Mesendoderm (in vitro differentiated cells): ENCODE results near the gene RAB20.
"Not testable (repeated sequence)": the region's sequence is repeated elsewhere in the genome, so short reads cannot be mapped to it uniquely, and the experiment has no call there.

ENCODE experiments used
- DNase-seq: peaks from one replicate; pipeline ENCODE4 v3.0.0; 2013
- H2AK5ac ChIP-seq: 2 replicates; pipeline ENCODE4 v1.6.1; 2013; ENCODE audit warnings: low read length, inconsistent platforms
- H2BK120ac ChIP-seq: 2 replicates; pipeline ENCODE4 v1.6.1; 2013; ENCODE audit warnings: low read depth, mild to moderate bottlenecking, low read length, moderate library complexity, mixed read lengths
- H2BK15ac ChIP-seq: replicated peaks from 2 replicates; pipeline ENCODE4 v1.6.1; 2013; ENCODE audit warnings: low read depth, mild to moderate bottlenecking, moderate library complexity
- H2BK5ac ChIP-seq: 2 replicates; pipeline ENCODE4 v1.6.1; 2013; ENCODE audit warnings: low read length, inconsistent platforms
- H3K18ac ChIP-seq: 2 replicates; pipeline ENCODE4 v1.6.1; 2013; ENCODE audit warnings: mild to moderate bottlenecking, low read length, mixed read lengths
- H3K23ac ChIP-seq: one replicate; pipeline ENCODE4 v1.6.1; 2013; ENCODE audit warnings: low read length
- H3K27ac ChIP-seq: 2 replicates; pipeline ENCODE4 v1.5.1; 2013; ENCODE audit warnings: low read depth, mild to moderate bottlenecking, inconsistent platforms, low read length, moderate library complexity
- H3K27me3 ChIP-seq: 2 replicates; pipeline ENCODE4 v1.6.1; 2013; ENCODE audit warnings: low read length, control low read depth, mild to moderate bottlenecking, inconsistent platforms; ENCODE audit not compliant: insufficient read depth, poor library complexity
- H3K36me3 ChIP-seq: 2 replicates; pipeline ENCODE4 v1.6.1; 2013; ENCODE audit warnings: low read length, inconsistent platforms; ENCODE audit not compliant: control insufficient read depth, insufficient read depth
- H3K4ac ChIP-seq: one replicate; pipeline ENCODE4 v1.6.1; 2013; ENCODE audit warnings: low read depth, mild to moderate bottlenecking, low read length, moderate library complexity
- H3K4me1 ChIP-seq: 2 replicates; pipeline ENCODE4 v1.6.1; 2013; ENCODE audit warnings: low read depth, low read length, inconsistent platforms; ENCODE audit not compliant: control insufficient read depth
- H3K4me2 ChIP-seq: 2 replicates; pipeline ENCODE4 v1.6.1; 2013; ENCODE audit warnings: low read length
- H3K4me3 ChIP-seq: 2 replicates; pipeline ENCODE4 v1.5.1; 2013; ENCODE audit warnings: mild to moderate bottlenecking, low read length
- H3K56ac ChIP-seq: one replicate; pipeline ENCODE4 v1.6.1; 2013; ENCODE audit warnings: low read length
- H3K79me1 ChIP-seq: 2 replicates; pipeline ENCODE4 v1.6.1; 2013; ENCODE audit warnings: low read length, inconsistent platforms
- H3K79me2 ChIP-seq: 2 replicates; pipeline ENCODE4 v1.6.1; 2013; ENCODE audit warnings: mild to moderate bottlenecking, low read length; ENCODE audit not compliant: control insufficient read depth, insufficient read depth
- H3K9ac ChIP-seq: 2 replicates; pipeline ENCODE4 v1.6.1; 2013; ENCODE audit warnings: low read length, inconsistent platforms
- H4K5ac ChIP-seq: one replicate; pipeline ENCODE4 v1.6.1; 2013; ENCODE audit warnings: low read length
- H4K8ac ChIP-seq: one replicate; pipeline ENCODE4 v1.6.1; 2013; ENCODE audit warnings: low read depth, mild to moderate bottlenecking, control low read depth, low read length, moderate library complexity
- WGBS: extraction: QIAGEN DNeasy Blood & Tissue Kit; methylation state at CpG from one replicate; pipeline ENCODE4 v1.1.7; 2013; ENCODE audit warnings: low lambda C conversion rate, missing lambda C conversion rate; ENCODE audit not compliant: insufficient coverage; ENCODE audit errors: extremely low coverage; 5-methylcytosine and 5-hydroxymethylcytosine counted together

The RAB20 gene

DNA sequence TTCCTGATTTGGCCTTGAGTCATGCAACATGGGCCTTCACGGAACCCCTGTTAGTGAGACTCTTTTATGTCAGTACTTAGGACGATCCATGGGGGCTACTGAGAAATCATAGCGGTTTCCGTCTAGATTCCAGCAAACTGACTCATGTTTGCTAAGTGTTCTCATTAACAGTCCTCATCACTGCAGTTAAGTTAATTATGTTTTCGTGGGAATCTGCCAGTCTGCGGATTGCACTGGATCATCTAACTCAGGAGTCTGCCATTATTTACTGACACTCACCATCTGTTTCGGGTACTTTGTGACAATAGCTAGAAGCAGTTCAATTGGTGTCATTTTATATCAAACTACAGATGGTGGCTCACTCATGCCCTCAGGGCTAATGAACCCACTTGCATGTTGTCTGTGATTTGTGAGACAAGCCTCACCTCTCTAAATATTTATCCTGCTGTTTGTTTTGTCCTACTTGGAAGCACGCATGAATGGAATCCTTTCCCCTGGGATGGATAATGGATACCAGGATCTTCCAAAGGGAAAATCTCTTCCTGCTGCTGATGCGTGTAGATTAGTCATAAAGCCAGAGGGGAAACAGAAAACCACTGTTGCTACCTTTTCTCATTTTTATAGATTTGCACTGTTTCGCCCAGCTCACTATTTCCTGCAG, 61.8 kb downstream of the RAB20 start:
- Histone ChIP-seq H2AK5ac (no peak overlapping the region), H2BK5ac (no peak overlapping the region), H3K79me2 (no peaks in the 10 kb centered on the region), H3K4me3 (no peak overlapping the region), H3K36me3 (peaks cover 13% of the 10 kb centered on the region), H3K18ac (no peak overlapping the region), H4K5ac (no peak overlapping the region), H3K27me3 (no peaks in the 10 kb centered on the region), H3K79me1 (no peaks in the 10 kb centered on the region), H2BK120ac (no peak overlapping the region), H3K4me2 (no peak overlapping the region), H2BK15ac (no peak overlapping the region), H3K23ac (no peak overlapping the region), H3K27ac (no peak overlapping the region), H3K4me1 (no peaks in the 10 kb centered on the region), H3K56ac (no peak overlapping the region), H3K9ac (no peak overlapping the region), H4K8ac (no peak overlapping the region), H3K4ac (no peak overlapping the region)
- DNase-seq, result no peak
- WGBS, result no CpG with 5 or more reads among the region's 10 CpGs

DNA sequence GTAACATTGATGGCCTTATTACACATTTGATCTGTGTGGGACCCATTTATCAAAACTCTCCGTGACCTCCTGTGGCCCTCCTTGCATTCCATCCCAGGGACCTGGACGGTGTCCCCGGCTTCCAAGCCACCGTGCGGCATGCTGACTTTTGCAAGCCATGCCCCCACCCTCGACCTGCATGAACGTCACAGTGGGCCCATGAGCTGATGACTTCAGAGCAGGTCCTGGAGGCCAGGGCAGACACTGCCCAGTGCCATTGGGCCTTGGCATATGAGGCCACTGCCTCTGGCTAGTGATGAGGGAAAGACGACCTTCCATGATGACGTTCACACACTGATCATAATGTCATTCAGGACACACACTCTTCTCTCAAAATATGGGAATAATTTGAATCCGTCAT, 62.8 kb downstream of the RAB20 start:
- Histone ChIP-seq H3K9ac (no peak overlapping the region), H3K4me3 (no peak overlapping the region), H3K23ac (no peak overlapping the region), H3K36me3 (peaks cover 13% of the 10 kb centered on the region), H4K8ac (no peak overlapping the region), H3K4me2 (no peak overlapping the region), H3K79me2 (no peaks in the 10 kb centered on the region), H4K5ac (no peak overlapping the region), H3K79me1 (no peaks in the 10 kb centered on the region), H3K27me3 (no peaks in the 10 kb centered on the region), H3K4me1 (no peaks in the 10 kb centered on the region), H3K18ac (no peak overlapping the region), H2BK120ac (no peak overlapping the region), H2AK5ac (no peak overlapping the region), H3K56ac (no peak overlapping the region), H3K4ac (no peak overlapping the region), H3K27ac (no peak overlapping the region), H2BK5ac (no peak overlapping the region), H2BK15ac (no peak overlapping the region)
- WGBS, result no CpG with 5 or more reads among the region's 10 CpGs
- DNase-seq, result no peak

DNA sequence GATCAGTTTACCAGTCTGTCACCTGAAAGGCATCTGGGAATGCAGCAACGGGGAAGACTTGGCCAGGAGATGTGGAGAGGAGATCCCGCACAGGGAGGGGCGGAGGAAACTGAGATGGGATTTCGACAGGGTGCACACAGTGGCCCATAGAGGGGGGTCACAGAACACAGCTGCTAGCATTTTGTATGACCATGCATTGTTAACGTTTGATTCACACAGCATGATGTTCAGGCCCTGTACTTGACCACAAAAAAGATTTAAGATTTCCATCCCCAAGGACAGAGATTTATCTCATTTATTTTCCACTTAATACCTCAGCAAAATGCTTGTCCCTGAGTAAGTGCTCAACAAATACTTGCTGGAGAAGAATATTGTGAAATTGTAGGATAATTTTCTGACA, 63.2 kb downstream of the RAB20 start:
- H3K4me2 ChIP-seq, result no peak overlapping the region
- H3K36me3 ChIP-seq, result peaks cover 11% of the 10 kb centered on the region
- H2BK5ac ChIP-seq, result no peak overlapping the region
- H3K4ac ChIP-seq, result no peak overlapping the region
- no peak overlapping the region for H3K9ac ChIP-seq
- no peaks in the 10 kb centered on the region for H3K27me3 ChIP-seq
- no peak overlapping the region for H2BK120ac ChIP-seq
- H3K79me1 ChIP-seq, result no peaks in the 10 kb centered on the region
- no peak overlapping the region for H3K23ac ChIP-seq
- H3K4me3 ChIP-seq, result no peak overlapping the region
- H2AK5ac ChIP-seq, result no peak overlapping the region
- no peaks in the 10 kb centered on the region for H3K4me1 ChIP-seq
- no peak overlapping the region for H3K27ac ChIP-seq
- H3K18ac ChIP-seq, result no peak overlapping the region
- no peak for DNase-seq
- H3K56ac ChIP-seq, result no peak overlapping the region
- no peak overlapping the region for H2BK15ac ChIP-seq
- no peak overlapping the region for H4K8ac ChIP-seq
- WGBS, result no CpG with 5 or more reads among the region's 5 CpGs
- no peak overlapping the region for H4K5ac ChIP-seq
- no peaks in the 10 kb centered on the region for H3K79me2 ChIP-seq

DNA sequence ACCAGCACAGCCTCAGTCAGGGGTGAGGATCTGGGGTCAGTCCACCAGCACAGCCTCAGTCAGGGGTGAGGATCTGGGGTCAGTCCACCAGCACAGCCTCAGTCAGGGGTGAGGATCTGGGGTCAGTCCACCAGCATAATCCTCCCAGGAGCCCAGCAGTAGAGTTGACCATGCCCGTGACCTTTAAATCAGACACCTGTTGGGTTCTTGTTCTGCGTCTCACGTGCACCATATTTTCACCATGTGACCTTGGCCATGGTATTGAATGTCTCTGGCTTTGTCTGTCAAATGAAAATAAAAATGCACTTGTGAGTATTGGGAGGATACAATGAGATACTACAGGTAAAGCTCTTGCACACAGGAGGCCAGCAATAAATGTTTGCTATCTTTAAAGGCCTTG, 63.6 kb downstream of the RAB20 start:
- H3K79me1 ChIP-seq, H2BK5ac ChIP-seq, H3K79me2 ChIP-seq, H3K4me3 ChIP-seq, H2BK120ac ChIP-seq, H3K18ac ChIP-seq, H2BK15ac ChIP-seq, H4K8ac ChIP-seq, H3K4me2 ChIP-seq, H3K4ac ChIP-seq, H3K4me1 ChIP-seq, H4K5ac ChIP-seq, H3K23ac ChIP-seq, H3K27me3 ChIP-seq, H3K56ac ChIP-seq, DNase-seq, H2AK5ac ChIP-seq, H3K27ac ChIP-seq, H3K9ac ChIP-seq: not testable (repeated sequence)
- H3K36me3 ChIP-seq, result peaks cover 11% of the 10 kb centered on the region
- no CpG with 5 or more reads among the region's 3 CpGs for WGBS

DNA sequence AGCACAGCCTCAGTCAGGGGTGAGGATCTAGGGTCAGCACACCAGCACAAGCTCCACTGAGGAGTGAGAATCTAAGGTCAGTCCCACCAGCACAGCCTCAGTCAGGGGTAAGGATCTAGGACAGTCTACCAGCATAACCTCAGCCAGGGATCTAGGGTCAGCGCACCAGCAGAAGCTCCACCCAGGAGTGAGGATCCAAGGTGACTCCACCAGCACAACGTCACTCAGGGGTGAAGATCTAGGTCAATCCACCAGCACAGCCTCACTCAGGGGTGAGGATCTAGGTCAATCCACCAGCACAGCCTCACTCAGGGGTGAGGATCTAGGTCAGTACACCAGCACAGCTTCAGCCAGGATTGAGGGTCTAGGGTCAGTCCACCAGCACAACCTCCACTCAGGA, 64.5 kb downstream of the RAB20 start:
- H3K4me2 ChIP-seq, result no peak overlapping the region
- no peak overlapping the region for H3K4ac ChIP-seq
- no peak overlapping the region for H3K9ac ChIP-seq
- no peak overlapping the region for H3K27ac ChIP-seq
- no peaks in the 10 kb centered on the region for H3K4me1 ChIP-seq
- H2BK5ac ChIP-seq, result no peak overlapping the region
- H4K5ac ChIP-seq, result no peak overlapping the region
- peaks cover 11% of the 10 kb centered on the region for H3K36me3 ChIP-seq
- no peak overlapping the region for H3K4me3 ChIP-seq
- no peak overlapping the region for H2BK15ac ChIP-seq
- DNase-seq, result no peak
- no peak overlapping the region for H4K8ac ChIP-seq
- no peaks in the 10 kb centered on the region for H3K79me1 ChIP-seq
- no peaks in the 10 kb centered on the region for H3K27me3 ChIP-seq
- H3K23ac ChIP-seq, result no peak overlapping the region
- no peak overlapping the region for H2AK5ac ChIP-seq
- no peak overlapping the region for H3K56ac ChIP-seq
- no peak overlapping the region for H2BK120ac ChIP-seq
- WGBS, result no CpG with 5 or more reads among the region's 2 CpGs
- H3K79me2 ChIP-seq, result no peaks in the 10 kb centered on the region
- no peak overlapping the region for H3K18ac ChIP-seq

DNA sequence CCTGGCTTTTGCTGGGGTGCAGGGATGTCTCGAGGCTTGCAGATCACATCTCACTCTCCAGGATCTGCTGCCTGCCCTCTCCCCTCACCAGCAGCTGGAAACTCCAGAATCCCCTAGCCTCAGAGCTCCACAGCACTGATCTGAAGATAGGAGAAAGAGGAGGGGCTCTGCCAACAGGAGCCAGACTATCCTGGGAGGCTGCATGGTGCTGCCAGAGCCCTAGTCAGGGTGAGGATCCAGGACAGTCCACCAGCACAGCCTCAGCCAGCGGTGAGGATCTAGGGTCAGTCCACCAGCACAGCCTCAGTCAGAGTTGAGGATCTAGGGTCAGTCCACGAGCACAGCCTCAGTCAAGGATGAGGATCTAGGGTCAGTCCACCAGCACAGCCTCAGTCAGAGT, 65.2 kb downstream of the RAB20 start:
- Histone ChIP-seq H3K56ac (no peak overlapping the region), H2BK15ac (no peak overlapping the region), H3K4me1 (no peaks in the 10 kb centered on the region), H3K79me2 (no peaks in the 10 kb centered on the region), H2BK5ac (no peak overlapping the region), H2AK5ac (no peak overlapping the region), H3K9ac (no peak overlapping the region), H3K36me3 (peaks cover 11% of the 10 kb centered on the region), H3K27ac (no peak overlapping the region), H3K27me3 (no peaks in the 10 kb centered on the region), H3K18ac (no peak overlapping the region), H2BK120ac (no peak overlapping the region), H4K8ac (no peak overlapping the region), H4K5ac (no peak overlapping the region), H3K79me1 (no peaks in the 10 kb centered on the region), H3K4me2 (no peak overlapping the region), H3K4me3 (no peak overlapping the region), H3K4ac (no peak overlapping the region), H3K23ac (no peak overlapping the region)
- WGBS, result no CpG with 5 or more reads among the region's 3 CpGs
- no peak for DNase-seq
